AG04449 (cell line): ENCODE results near the gene CEP78.

Experiments used
- CTCF ChIA-PET: fragments of 350-600 bp; formaldehyde crosslinking; extraction: SDS; loops from one replicate; lab custom pipeline; 2021; ENCODE audit warnings: antibody characterized with exemption; lab: Yijun Ruan, JAX
- POLR2A ChIA-PET: fragments of 400-600, 350-600 bp; formaldehyde crosslinking; extraction: SDS; loops from one replicate; lab custom pipeline; 2020; ENCODE audit warnings: antibody characterized with exemption, inconsistent platforms; lab: Yijun Ruan, JAX
- DNase-seq: peaks from one replicate; pipeline ENCODE4 v3.0.0-alpha.2; 2010; ENCODE audit warnings: low read depth, low spot score
- H3K4me3 ChIP-seq: 2 replicates; pipeline ENCODE4 v1.5.1; 2011; ENCODE audit warnings: low read depth, mild to moderate bottlenecking, control low read depth, low read length
- CTCF ChIP-seq: IDR thresholded peaks from one replicate; pipeline ENCODE4 v1.5.1; 2011; ENCODE audit warnings: mild to moderate bottlenecking, moderate library complexity, low read length, control low read depth, inconsistent platforms; ENCODE audit not compliant: insufficient read depth; ENCODE audit errors: missing control alignments

The CEP78 gene

GRCh38 chr9:78249542-78249941 lies 13.7 kb downstream of the CEP78 start:
- no peak overlapping the region for H3K4me3 ChIP-seq
- no peak for TF ChIP-seq CTCF
- ChIA-PET CTCF (interaction anchor here (0.6 to 2.0 kb wide), 4 partner anchors 10 to 30 kb away, joined by 3 to 6 read pairs (median 4); no protein-coding TSS in a partner anchor), POLR2A (no interaction called here)
- no peak for DNase-seq

GRCh38 chr9:78252616-78253015 lies 16.7 kb downstream of the CEP78 start:
- CTCF ChIA-PET, result interaction anchor here (1.4 to 2.1 kb wide), 2 partner anchors 10 to 275 kb away, joined by 3 to 14 read pairs; no protein-coding TSS in a partner anchor
- no peak for TF ChIP-seq CTCF

GRCh38 chr9:78253285-78253684 lies 17.4 kb downstream of the CEP78 start:
- no peak overlapping the region for H3K4me3 ChIP-seq
- CTCF ChIA-PET, result interaction anchor here (0.9 to 2.1 kb wide), 2 partner anchors 9 to 13 kb away, joined by 3 to 14 read pairs; no protein-coding TSS in a partner anchor

More at GRCh38 chr9:78252616-78253015, 16.7 kb downstream of the CEP78 start:
- no peak overlapping the region for H3K4me3 ChIP-seq
- POLR2A ChIA-PET, result no interaction called here
- no peak for DNase-seq

GRCh38 chr9:78261403-78262001 lies 25.6 kb downstream of the CEP78 start:
- TF ChIP-seq CTCF, result peak; percentile 42
- CTCF ChIA-PET, result interaction anchor here (0.7 to 3.7 kb wide), 8 partner anchors 9 to 48 kb away, joined by 3 to 24 read pairs (median 6); no protein-coding TSS in a partner anchor
- DNase-seq, result no peak
- POLR2A ChIA-PET, result no interaction called here
- H3K4me3 ChIP-seq, result no peak overlapping the region

More at GRCh38 chr9:78253285-78253684, 17.4 kb downstream of the CEP78 start:
- no peak for DNase-seq
- TF ChIP-seq CTCF, result no peak
- POLR2A ChIA-PET, result no interaction called here

GRCh38 chr9:78262655-78263054 lies 26.8 kb downstream of the CEP78 start:
- no peak for DNase-seq
- H3K4me3 ChIP-seq, result no peak overlapping the region
- TF ChIP-seq CTCF, result no peak
- ChIA-PET CTCF (interaction anchor here (1.2 to 3.7 kb wide), 5 partner anchors 10 to 46 kb away, joined by 3 to 24 read pairs (median 6); no protein-coding TSS in a partner anchor), POLR2A (no interaction called here)

- no peak for TF ChIP-seq CTCF
- no peak for DNase-seq
- no peak overlapping the region for H3K4me3 ChIP-seq
- ChIA-PET POLR2A (no interaction called here), CTCF (interaction anchor here (0.9 kb wide), 1 partner anchor 10 kb away, joined by 3 read pairs; no protein-coding TSS in a partner anchor)
Observed at GRCh38 chr9:78267889-78268288, 32.0 kb downstream of the CEP78 start.
